ENCODE data around the gene TAPT1.

Gene TAPT1

GRCh38 chr4:16231570-16232245 is 5.4 kb upstream of the TAPT1 start:
- no peaks in the 10 kb centered on the region for H3K36me3 ChIP-seq (ENCODE audit: control insufficient read depth in 2 of 2, insufficient read depth in 2 of 2, low read length in 2 of 2)
- no peaks in the 10 kb centered on the region for H3K27me3 ChIP-seq (ENCODE audit: control insufficient read depth in 2 of 2, insufficient read depth in 2 of 2, low read length in 2 of 2)
- peaks cover 0 to 4% of the 10 kb centered on the region in 2 donors for H3K4me1 ChIP-seq (ENCODE audit: control insufficient read depth in 2 of 2, insufficient read depth in 2 of 2, low read length in 2 of 2)
- H3K4me3 ChIP-seq (ENCODE audit: low read length in 2 of 2) = no peak overlapping the region
- H3K9ac ChIP-seq (ENCODE audit: low read depth in 1 of 2, low read length in 2 of 2) = no peak overlapping the region
- no peaks in the 10 kb centered on the region for H3K9me3 ChIP-seq (ENCODE audit: control insufficient read depth in 2 of 2, low read length in 2 of 2)
- no peak overlapping the region for H3K27ac ChIP-seq (ENCODE audit: low read depth in 2 of 2, low read length in 2 of 2)

DNA sequence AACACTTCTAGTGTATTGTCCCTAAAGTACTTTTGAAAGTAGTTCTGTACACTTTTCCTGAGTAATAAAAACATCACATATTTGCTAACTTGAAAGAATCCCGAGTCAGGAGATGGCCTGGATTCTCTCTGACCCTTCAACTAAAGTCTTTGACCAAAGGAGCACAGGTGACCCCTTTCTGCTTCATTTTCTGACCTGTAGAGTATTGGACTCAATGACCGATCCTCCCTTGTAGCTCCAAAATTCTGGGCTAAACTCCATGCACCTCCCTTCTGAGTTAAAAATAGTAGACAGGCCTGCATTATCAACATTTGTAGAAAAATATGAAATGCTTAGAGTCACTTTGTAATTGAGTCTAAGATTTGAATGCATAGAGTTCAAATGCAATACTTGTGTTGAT is 4.0 kb upstream of the TAPT1 start:
- no peaks in the 10 kb centered on the region for H3K9me3 ChIP-seq (ENCODE audit: control insufficient read depth in 2 of 2, low read length in 2 of 2)
- peaks cover 0 to 8% of the 10 kb centered on the region in 2 donors for H3K4me1 ChIP-seq (ENCODE audit: control insufficient read depth in 2 of 2, insufficient read depth in 2 of 2, low read length in 2 of 2)
- H3K27me3 ChIP-seq (ENCODE audit: control insufficient read depth in 2 of 2, insufficient read depth in 2 of 2, low read length in 2 of 2) = no peaks in the 10 kb centered on the region
- no peaks in the 10 kb centered on the region for H3K36me3 ChIP-seq (ENCODE audit: control insufficient read depth in 2 of 2, insufficient read depth in 2 of 2, low read length in 2 of 2)
- H3K9ac ChIP-seq (ENCODE audit: low read depth in 1 of 2, low read length in 2 of 2) = no peak overlapping the region
- H3K4me3 ChIP-seq (ENCODE audit: low read length in 2 of 2) = no peak overlapping the region
- no peak overlapping the region for H3K27ac ChIP-seq (ENCODE audit: low read depth in 2 of 2, low read length in 2 of 2)

DNA sequence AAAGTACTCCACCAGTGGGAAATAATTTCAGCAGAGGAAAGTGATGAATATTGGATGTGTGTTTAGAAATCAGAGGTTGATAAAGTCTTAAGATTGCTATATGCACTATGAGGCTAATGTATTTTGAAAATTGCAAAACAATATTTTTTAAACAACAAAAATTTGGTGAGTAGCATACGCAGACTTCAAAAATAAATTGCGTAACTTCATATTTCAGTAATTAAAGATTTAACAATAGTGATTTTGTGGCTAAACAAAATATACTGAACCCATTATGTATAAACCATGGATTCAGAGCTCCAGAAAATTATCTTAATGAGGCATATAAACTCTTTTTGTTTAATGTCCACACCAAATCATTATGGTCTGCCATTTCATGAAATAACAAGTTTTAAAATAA is 3.3 kb upstream of the TAPT1 start:
- Histone ChIP-seq H3K4me3 (ENCODE audit: low read length in 2 of 2) (no peak overlapping the region), H3K36me3 (ENCODE audit: control insufficient read depth in 2 of 2, insufficient read depth in 2 of 2, low read length in 2 of 2) (no peaks in the 10 kb centered on the region), H3K9ac (ENCODE audit: low read depth in 1 of 2, low read length in 2 of 2) (no peak overlapping the region), H3K9me3 (ENCODE audit: control insufficient read depth in 2 of 2, low read length in 2 of 2) (no peaks in the 10 kb centered on the region), H3K27me3 (ENCODE audit: control insufficient read depth in 2 of 2, insufficient read depth in 2 of 2, low read length in 2 of 2) (no peaks in the 10 kb centered on the region), H3K27ac (ENCODE audit: low read depth in 2 of 2, low read length in 2 of 2) (no peak overlapping the region), H3K4me1 (ENCODE audit: control insufficient read depth in 2 of 2, insufficient read depth in 2 of 2, low read length in 2 of 2) (peaks cover 5 to 14% of the 10 kb centered on the region in 2 donors)

GRCh38 chr4:16227462-16227868 is 1.2 kb upstream of the TAPT1 start:
- no peaks in the 10 kb centered on the region for H3K27me3 ChIP-seq (ENCODE audit: control insufficient read depth in 2 of 2, insufficient read depth in 2 of 2, low read length in 2 of 2)
- no peaks in the 10 kb centered on the region for H3K36me3 ChIP-seq (ENCODE audit: control insufficient read depth in 2 of 2, insufficient read depth in 2 of 2, low read length in 2 of 2)
- H3K9ac ChIP-seq (ENCODE audit: low read depth in 1 of 2, low read length in 2 of 2) = peak overlapping the region; percentile 87 to 94
- peak overlapping the region; percentile 93 to 95 for H3K27ac ChIP-seq (ENCODE audit: low read depth in 2 of 2, low read length in 2 of 2)
- no peaks in the 10 kb centered on the region for H3K9me3 ChIP-seq (ENCODE audit: control insufficient read depth in 2 of 2, low read length in 2 of 2)
- peaks cover 16 to 33% of the 10 kb centered on the region in 2 donors for H3K4me1 ChIP-seq (ENCODE audit: control insufficient read depth in 2 of 2, insufficient read depth in 2 of 2, low read length in 2 of 2)
- peak overlapping the region; percentile 87 to 92 for H3K4me3 ChIP-seq (ENCODE audit: low read length in 2 of 2)

DNA sequence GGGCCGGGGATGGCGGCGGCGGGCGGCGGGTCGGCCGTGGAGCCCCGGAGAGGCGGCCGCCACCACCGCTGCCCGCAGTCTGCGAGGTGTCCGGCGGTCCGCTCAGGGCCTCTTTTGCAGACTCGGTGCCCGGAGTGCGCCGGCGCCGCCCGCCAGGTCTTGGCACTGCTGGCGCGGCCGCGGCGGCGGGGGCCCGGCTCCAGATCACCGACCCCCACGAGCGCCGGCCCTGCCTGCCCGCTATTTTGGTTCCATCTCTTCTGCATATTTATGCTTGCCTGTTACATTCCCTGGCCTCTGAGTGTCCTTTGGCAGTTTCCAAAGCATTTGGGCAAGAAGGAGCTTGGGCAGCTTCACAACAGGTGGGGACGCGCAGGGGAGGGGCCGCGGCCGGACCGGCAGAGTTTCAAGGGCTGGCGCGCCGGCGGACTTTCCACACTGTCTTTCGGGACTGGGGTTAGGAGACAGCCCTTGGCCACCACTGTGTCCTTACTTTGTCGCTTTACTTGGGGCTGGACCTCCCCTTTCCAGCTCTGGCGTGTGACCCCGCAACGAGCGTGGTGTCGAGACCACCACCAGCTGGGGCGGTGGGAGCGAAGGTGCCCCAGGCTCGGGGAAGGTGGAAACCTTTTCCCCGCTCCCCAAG is 668 bp upstream of the TAPT1 start:
- H3K27me3 ChIP-seq (ENCODE audit: control insufficient read depth in 2 of 2, insufficient read depth in 2 of 2, low read length in 2 of 2) = no peaks in the 10 kb centered on the region
- H3K9me3 ChIP-seq (ENCODE audit: control insufficient read depth in 2 of 2, low read length in 2 of 2) = no peaks in the 10 kb centered on the region
- H3K4me3 ChIP-seq (ENCODE audit: low read length in 2 of 2) = peak overlapping the region; percentile 87 to 92
- peak overlapping the region; percentile 93 to 95 for H3K27ac ChIP-seq (ENCODE audit: low read depth in 2 of 2, low read length in 2 of 2)
- peaks cover 16 to 38% of the 10 kb centered on the region in 2 donors for H3K4me1 ChIP-seq (ENCODE audit: control insufficient read depth in 2 of 2, insufficient read depth in 2 of 2, low read length in 2 of 2)
- no peaks in the 10 kb centered on the region for H3K36me3 ChIP-seq (ENCODE audit: control insufficient read depth in 2 of 2, insufficient read depth in 2 of 2, low read length in 2 of 2)
- peak overlapping the region; percentile 87 to 94 for H3K9ac ChIP-seq (ENCODE audit: low read depth in 1 of 2, low read length in 2 of 2)

- H3K27me3 ChIP-seq (ENCODE audit: control insufficient read depth in 2 of 2, insufficient read depth in 2 of 2, low read length in 2 of 2) = no peaks in the 10 kb centered on the region
- H3K4me3 ChIP-seq (ENCODE audit: low read length in 2 of 2) = peak overlapping the region; percentile 79 to 94
- H3K4me1 ChIP-seq (ENCODE audit: control insufficient read depth in 2 of 2, insufficient read depth in 2 of 2, low read length in 2 of 2) = peaks cover 16 to 38% of the 10 kb centered on the region in 2 donors
- peak overlapping the region; percentile 93 to 95 for H3K27ac ChIP-seq (ENCODE audit: low read depth in 2 of 2, low read length in 2 of 2)
- H3K36me3 ChIP-seq (ENCODE audit: control insufficient read depth in 2 of 2, insufficient read depth in 2 of 2, low read length in 2 of 2) = no peaks in the 10 kb centered on the region
- peak overlapping the region; percentile 85 to 87 for H3K9ac ChIP-seq (ENCODE audit: low read depth in 1 of 2, low read length in 2 of 2)
- no peaks in the 10 kb centered on the region for H3K9me3 ChIP-seq (ENCODE audit: control insufficient read depth in 2 of 2, low read length in 2 of 2)
These were observed 956 bp downstream of the TAPT1 start for GRCh38 chr4:16225167-16225862.

GRCh38 chr4:16224264-16225166 is 1.8 kb downstream of the TAPT1 start:
- Histone ChIP-seq H3K4me3 (ENCODE audit: low read length in 2 of 2) (peak overlapping the region; percentile 79 to 94), H3K9ac (ENCODE audit: low read depth in 1 of 2, low read length in 2 of 2) (peak overlapping the region; percentile 85 to 87), H3K9me3 (ENCODE audit: control insufficient read depth in 2 of 2, low read length in 2 of 2) (no peaks in the 10 kb centered on the region), H3K36me3 (ENCODE audit: control insufficient read depth in 2 of 2, insufficient read depth in 2 of 2, low read length in 2 of 2) (peaks cover 0 to 3% of the 10 kb centered on the region in 2 donors), H3K27me3 (ENCODE audit: control insufficient read depth in 2 of 2, insufficient read depth in 2 of 2, low read length in 2 of 2) (no peaks in the 10 kb centered on the region), H3K27ac (ENCODE audit: low read depth in 2 of 2, low read length in 2 of 2) (peak overlapping the region; percentile 93 to 95), H3K4me1 (ENCODE audit: control insufficient read depth in 2 of 2, insufficient read depth in 2 of 2, low read length in 2 of 2) (peaks cover 16 to 38% of the 10 kb centered on the region in 2 donors)

DNA sequence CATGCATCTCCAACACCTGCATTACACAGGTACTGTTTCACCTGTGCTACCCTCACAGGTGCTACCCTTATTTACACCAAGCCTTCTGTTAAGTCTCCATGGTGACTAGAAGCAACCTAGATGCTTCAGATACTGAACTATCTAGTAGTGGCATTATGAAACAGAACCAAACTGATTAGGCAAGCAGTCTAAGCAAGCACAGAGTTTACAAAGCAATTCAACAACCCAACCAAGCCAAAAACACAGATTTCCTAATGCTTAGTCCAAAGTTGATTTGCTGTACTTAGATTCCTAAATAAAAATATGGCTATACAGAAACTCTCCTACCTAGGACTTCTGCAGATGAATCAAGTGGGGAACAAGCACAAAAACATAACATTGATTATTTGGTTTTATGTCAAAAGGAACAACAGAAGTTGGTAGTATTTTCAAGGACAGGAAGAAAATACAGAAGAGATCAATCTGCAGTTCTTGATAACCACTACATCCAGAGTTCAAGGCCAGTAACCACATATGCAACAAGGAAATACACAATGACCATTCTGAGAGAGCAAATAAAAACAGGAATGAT is 3.2 kb downstream of the TAPT1 start:
- peaks cover 16 to 38% of the 10 kb centered on the region in 2 donors for H3K4me1 ChIP-seq (ENCODE audit: control insufficient read depth in 2 of 2, insufficient read depth in 2 of 2, low read length in 2 of 2)
- H3K4me3 ChIP-seq (ENCODE audit: low read length in 2 of 2) = no peak overlapping the region
- H3K27ac ChIP-seq (ENCODE audit: low read depth in 2 of 2, low read length in 2 of 2) = peak overlapping the region in 1 of 2 donors; percentile 0
- no peaks in the 10 kb centered on the region for H3K9me3 ChIP-seq (ENCODE audit: control insufficient read depth in 2 of 2, low read length in 2 of 2)
- H3K27me3 ChIP-seq (ENCODE audit: control insufficient read depth in 2 of 2, insufficient read depth in 2 of 2, low read length in 2 of 2) = no peaks in the 10 kb centered on the region
- H3K9ac ChIP-seq (ENCODE audit: low read depth in 1 of 2, low read length in 2 of 2) = no peak overlapping the region
- H3K36me3 ChIP-seq (ENCODE audit: control insufficient read depth in 2 of 2, insufficient read depth in 2 of 2, low read length in 2 of 2) = peaks cover 0 to 10% of the 10 kb centered on the region in 2 donors

- no peak overlapping the region for H3K9ac ChIP-seq (ENCODE audit: low read depth in 1 of 2, low read length in 2 of 2)
- no peaks in the 10 kb centered on the region for H3K9me3 ChIP-seq (ENCODE audit: control insufficient read depth in 2 of 2, low read length in 2 of 2)
- peaks cover 3 to 10% of the 10 kb centered on the region in 2 donors for H3K36me3 ChIP-seq (ENCODE audit: control insufficient read depth in 2 of 2, insufficient read depth in 2 of 2, low read length in 2 of 2)
- H3K27ac ChIP-seq (ENCODE audit: low read depth in 2 of 2, low read length in 2 of 2) = no peak overlapping the region
- H3K4me1 ChIP-seq (ENCODE audit: control insufficient read depth in 2 of 2, insufficient read depth in 2 of 2, low read length in 2 of 2) = peaks cover 5 to 18% of the 10 kb centered on the region in 2 donors
- H3K27me3 ChIP-seq (ENCODE audit: control insufficient read depth in 2 of 2, insufficient read depth in 2 of 2, low read length in 2 of 2) = no peaks in the 10 kb centered on the region
- no peak overlapping the region for H3K4me3 ChIP-seq (ENCODE audit: low read length in 2 of 2)
These were observed 7.3 kb downstream of the TAPT1 start for GRCh38 chr4:16218950-16219349.

All from mucosa of rectum (tissue), 2 donors.